Measurements from ENCODE around the gene UBE2E2.

The UBE2E2 gene

DNA sequence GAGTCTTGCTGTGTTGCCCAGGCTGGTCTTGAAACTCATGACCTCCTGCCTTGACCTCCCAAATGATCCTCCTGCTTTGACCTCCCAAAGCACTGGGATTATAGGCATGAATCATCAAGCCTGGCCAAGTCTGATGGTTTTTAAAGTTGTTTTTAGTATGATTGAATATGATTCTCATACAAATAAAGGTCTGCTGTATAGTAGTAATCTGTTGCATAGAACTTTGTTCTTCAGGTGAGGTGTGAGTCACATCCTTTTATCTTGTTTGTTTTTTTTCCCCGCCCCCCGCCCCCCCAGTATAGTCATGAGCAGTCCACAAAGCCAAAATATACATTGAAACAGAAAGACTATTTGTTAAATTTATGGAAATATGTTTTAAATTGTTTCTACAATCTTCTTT, 39.0 kb downstream of the UBE2E2 start:
- no peak for DNase-seq

DNA sequence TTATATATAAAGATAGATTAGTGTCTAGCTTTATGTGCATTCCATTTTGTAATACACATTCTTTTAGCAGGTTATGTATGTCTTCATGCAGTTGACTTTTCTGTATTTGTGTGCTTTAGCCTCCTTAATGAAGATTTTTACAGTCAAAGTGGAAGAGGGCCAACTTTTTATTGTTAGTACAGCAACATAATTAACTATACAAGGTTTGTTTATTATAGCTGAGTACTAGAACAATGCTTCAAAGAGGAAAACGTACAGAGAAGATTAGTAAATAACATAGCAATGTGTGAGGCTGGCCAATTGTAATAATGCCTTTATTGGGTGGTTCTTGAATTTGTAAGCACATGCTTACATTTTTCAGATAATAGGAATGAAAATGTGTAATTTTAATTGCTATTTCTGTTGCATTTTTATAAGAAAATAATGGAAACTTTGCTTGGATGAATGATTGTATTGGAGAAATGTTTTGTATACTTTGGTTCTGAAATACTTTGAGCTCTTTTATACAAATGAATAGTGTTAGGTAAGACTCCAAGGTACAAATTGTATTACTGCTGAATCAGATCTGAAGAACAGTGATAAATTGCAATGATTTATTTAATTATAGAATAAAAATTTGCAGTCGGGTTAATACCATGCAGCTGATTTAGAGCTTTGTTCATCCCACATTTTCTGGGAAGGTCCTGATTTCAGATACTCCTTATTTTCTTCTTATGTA, 41.4 kb downstream of the UBE2E2 start:
- DNase-seq: no peak

DNA sequence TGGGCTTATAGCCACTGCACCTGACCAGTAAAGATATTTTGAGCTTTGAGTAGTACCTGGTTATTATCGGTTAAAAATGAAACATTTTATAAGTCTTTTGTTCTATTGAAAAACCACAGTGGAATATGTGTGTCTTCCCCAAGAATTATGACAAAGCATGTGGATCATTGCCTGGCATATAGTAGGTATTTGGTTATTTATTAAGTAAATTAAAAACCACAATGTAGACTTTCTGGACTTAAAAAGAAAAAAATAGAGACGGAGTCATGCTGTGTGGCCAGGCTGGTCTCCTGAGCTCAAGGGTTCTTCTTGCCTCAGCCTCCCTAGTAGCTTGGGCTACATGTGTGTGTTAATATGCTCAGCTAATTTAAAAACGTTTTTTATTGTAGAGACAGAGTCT, 43.5 kb downstream of the UBE2E2 start:
- no peak for DNase-seq

DNA sequence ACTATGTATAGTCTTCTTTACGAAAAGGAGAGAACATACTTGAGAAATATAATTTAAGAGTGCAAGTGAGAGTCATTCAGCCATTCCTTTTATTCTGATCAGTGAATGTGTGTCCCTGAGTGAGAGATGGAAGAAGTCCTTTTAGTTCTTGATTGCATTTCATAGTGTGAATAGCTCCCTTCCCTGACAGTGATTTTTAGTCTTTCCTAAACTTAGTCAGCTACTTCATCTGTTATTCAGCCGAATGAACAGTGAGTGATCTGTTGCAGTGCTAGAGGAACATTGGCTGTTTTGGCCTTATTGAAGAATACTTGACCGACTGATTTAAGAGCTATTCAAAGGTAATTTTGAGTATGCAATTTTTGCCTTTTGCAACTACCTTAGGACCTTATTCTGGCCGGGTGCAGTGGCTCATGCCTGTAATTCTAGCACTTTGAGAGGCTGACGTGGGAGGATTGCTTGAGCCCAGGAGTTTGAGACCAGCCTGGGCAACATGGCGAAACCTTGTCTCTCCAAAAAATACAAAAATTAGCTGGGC, 45.5 kb downstream of the UBE2E2 start:
- DNase-seq: no peak

DNA sequence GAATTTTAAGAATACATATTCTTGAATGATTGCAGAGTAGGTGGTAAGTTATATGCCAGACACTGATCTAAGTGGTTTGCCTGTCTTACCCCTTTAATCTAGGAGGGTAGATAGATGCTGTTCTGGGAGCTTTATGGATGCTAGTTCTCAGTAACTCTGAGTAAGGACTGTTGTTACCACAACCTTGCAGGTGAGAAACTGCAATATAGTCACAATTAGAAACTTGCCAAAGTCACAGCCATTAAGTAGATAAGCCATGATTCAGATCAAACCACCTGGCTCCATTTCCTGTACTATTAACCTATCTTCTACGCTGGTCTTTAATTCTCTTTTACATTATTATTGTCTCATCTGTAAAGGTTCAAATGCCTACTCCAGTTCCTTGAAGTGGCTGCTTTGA, 46.8 kb downstream of the UBE2E2 start:
- DNase-seq: no peak

DNA sequence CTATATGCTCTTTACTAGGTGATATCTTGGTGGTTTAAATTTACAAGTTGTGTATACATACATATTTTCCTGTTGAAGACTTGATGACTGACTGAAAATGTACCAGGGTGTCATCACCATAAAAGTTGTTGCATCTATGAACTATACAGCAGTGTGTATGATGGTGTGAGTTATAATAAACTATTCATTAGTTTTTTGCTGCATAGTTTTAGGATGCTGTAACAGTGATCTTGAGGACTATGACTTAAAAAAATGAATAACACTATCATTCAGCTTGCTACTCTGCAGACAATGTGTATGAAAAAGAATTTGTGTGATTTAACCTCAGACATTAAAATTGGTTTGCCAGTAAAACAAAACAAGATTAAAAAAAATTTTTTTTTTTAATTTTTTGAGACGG, 49.0 kb downstream of the UBE2E2 start:
- no peak for DNase-seq

DNA sequence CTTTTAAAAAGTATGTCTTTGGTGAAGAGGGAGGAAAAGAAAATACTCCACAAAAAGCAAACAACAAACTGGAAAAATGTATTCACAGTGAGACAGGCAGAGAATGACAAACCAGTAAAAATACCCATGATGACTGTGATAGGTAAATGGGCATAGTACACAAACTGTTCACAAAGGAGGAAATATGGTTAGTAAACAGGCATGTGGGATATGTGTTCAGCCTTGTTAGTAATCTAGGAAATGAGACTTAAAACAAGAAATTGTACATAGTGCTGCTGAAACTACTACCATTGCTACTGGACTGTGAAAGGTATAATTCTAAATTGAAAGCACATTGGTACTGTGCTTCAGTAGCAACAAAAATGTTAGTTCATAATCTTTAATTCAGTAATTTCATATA, 50.1 kb downstream of the UBE2E2 start:
- no peak for DNase-seq

DNA sequence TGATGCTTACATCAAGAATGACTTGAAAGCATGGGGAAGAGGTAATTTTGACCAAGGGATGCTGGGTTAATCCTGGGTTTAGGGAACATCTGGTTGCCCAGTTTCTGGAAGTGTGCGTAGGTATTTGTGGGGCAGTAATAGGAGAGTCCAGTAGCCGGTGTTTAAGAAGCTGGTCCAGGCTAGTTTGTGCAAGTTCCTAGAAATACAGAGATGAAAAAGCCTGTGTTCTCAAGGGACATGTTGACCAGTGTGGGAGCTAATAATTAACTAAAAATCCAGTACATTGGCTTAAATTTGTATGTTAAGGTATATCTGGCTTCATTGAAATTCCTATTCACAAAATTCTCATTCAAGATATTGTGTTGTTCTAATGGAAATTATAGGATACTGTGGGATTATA, 51.2 kb downstream of the UBE2E2 start:
- no peak for DNase-seq

DNA sequence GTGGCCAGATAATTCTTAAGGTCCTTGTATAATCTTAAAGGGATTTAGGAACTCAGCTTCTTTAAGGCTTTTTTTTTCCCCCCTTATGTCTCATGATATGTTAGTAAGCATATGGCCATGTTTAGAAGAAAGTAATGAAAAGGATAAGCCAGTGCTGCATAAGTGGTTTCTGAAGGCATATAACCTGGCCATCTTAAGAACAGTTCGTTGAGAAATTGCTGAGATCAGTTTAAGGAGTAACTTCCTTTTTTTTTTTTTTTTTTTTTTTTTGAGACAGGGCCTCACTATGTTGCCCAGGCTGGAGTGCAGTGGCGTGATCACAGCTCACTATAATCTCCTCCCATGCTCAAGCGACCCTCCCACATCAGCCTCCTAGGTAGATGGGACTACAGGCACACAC, 51.7 kb downstream of the UBE2E2 start:
- DNase-seq: no peak

DNA sequence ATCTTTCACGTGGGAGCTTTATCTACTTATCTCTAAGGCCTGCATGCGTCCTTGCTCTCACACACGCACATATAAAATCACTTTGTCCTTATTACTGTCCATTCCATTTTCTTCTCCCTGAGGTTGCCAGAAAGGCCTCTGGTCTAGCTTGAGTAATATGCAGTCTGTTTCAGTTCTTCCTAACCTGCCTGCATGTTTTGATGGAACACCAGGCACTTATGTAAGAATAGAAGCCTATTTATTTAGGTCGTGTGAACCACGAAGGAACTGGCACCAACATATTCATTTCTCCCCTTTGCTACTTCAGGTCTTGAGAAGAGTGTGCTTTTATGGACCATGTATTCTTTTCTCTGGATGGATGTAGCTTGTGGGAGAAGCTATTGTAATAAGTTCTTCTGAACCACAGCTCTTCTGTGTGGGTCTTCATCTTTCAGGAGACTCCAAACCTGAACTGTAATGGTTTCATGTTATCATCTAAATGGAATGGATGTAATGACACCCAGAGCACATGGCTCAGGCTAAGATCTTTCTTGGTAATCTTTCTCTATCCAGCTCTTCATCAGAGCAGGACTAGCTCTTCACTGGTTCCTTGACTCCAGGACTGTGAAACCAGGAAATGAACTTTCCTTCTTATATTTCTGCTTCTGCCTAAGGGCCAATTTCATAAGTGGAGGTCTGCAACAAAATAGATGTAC, 53.8 kb downstream of the UBE2E2 start:
- DNase-seq: no peak

DNA sequence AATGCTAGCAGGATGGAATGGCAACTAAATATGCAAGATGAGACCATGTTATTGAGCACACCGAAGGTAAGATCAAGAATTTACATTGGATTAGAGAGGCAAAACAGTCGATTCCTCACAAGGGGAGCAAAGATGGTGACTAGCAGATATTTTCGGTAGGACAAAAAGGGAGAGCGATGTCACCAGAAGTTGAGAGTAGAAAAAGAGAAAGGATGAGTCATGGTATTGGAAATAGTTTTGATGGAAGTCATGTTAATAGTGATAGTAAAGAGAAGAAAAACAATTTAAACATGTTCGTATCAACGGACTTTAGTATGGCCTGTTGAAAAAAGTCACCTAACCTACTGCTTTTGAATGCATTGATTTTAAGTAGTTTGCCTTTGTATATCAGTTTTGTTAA, 55.0 kb downstream of the UBE2E2 start:
- DNase-seq: no peak

DNA sequence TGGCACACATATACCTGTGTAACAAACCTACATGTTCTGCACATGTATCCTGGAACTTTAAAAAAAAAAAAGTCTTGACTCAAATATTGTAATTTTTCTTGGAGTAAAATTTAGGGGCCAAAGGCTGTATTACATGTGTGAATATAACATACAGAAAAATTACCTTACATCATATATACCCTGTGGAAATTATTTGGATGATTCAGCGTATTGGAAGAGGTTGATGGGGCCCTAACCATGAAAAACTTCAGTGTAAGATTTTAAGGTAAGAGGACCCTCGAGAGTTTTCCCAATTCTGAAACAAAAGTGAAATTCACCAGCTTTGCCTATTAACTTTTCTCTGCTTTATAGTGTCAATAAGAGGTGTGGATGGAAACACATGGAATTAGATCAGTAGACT, 56.4 kb downstream of the UBE2E2 start:
- no peak for DNase-seq

DNA sequence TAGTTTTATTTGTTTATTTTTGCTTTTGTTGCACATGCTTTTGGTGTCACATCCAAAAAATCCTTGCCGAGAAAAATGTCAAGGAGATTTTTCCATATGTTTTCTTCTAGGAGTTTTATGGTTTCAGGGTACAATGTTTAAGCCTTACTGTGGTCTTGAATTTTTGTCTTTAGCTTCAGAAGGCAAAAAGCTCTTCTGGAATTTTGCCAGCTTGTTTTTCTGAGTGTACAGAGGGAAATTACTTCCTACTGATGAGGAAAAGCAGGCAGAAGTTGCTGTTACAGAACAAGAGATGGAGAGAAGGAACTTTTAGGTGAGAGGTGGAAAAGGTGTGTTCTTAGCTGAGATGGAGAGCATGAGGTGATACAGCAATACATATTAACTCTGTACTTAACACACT, 59.6 kb downstream of the UBE2E2 start:
- DNase-seq: no peak

DNA sequence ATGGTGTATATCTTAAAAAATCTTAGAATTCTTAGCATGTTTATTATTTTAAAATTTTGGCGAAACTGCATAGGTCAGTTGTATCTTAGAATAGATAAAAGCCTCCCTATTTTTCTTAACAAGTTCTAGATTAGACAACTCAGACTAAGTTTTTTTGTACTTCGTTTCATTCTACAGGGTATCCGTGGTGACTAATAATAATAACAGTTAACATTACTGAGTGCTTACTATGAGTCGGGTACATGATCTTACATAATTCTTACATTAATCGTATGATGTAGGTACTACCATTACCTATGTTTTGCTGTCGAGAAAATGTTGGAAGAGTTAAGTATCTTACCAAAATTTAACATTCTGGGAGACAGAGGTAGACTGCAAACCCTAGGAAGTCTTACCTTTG, 60.7 kb downstream of the UBE2E2 start:
- DNase-seq: no peak

DNA sequence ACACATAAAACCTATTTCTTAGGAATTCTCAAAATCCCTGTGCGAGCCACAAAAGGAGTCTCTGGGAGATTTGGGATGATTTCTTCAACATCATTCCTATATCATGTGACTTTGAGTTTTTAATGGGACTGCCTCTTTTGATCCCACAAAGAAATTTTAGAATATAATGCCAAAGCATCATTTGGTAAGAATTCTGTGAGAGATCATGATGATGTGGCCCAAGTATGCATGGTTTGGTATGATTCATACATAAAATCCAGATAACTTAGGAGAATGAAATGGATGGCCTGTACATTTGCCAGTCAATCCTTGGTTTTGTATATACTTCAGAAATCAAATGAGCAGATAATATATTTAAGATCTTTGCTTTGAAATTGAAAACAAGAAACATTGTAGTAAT, 61.3 kb downstream of the UBE2E2 start:
- DNase-seq: no peak

DNA sequence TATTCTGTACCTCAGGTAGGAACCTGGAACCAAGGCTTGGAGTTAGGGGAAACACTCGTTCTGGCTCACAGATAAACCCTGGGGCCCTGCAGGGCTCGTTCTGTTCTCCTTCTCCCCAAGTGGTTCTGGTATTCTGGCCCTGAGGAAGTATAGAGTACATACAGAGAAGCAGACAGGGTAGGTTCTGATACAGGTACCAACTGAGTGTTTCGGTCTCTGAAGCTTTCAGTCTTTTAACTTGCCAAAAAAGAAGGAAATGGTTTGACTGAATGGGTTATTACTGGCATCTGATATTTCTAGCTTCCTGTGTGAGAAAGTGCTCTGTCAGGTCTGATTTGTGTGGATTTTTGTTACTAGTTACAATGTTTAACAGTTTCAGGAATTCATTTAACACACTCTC, 67.3 kb downstream of the UBE2E2 start:
- DNase-seq: no peak

DNA sequence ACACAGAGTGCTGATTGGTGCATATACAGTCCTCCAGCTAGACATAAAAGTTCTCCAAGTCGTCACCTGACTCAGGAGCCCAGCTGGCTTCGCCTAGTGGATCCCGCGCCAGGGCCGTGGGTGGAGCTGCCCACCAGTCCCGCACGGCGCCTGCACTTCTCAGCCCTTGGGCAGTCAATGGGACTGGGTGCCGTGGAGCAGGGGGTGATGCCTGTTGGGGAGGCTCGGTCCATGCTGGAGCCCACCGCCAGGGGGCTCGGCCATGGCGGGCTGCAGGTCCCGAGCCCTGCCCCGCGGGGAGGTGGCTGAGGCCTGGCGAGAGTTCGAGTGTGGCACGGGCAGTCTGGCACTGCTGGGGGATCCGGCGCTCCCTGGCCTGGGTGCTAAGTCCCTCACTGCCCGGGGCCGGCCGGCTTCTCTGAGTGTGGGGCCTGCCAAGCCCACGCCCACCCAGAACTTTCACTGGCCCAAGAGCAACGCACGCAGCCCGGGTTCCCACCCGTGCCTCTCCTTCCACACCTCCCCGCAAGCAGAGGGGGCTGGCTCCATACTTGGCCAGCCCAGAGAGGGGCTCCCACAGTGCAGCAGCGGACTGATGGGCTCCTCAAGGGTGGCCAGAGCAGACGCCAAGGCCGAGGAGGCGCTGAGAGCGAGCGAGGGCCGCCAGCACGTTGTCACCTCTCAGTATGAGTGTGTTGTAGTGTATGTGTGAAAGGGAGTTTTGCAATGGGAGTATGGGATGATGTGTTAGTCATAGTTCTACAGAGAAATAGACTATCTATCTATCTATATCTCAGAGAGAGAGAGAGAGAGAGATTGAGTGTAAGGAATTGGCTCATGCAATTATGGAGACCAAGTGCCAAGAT, 69.0 kb downstream of the UBE2E2 start:
- no peak for DNase-seq

DNA sequence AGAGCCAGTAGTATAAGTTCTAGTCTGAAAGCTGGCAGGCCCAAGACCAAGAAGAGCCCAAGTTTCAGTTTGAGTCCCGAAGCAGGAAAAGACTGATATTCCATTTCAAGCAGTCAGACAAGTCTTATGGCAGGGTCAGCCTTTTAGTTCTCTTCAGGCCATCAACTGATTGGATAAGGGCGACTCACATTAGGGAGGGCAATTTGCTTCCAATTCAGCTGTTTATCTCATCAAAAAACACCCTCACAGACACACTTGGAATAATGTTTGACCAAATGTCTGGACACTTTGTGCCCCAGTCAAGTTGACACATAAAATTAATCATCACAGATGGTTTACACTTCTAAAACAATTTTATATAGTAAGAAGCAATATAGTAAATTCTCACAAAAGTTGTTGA, 69.7 kb downstream of the UBE2E2 start:
- DNase-seq: no peak

DNA sequence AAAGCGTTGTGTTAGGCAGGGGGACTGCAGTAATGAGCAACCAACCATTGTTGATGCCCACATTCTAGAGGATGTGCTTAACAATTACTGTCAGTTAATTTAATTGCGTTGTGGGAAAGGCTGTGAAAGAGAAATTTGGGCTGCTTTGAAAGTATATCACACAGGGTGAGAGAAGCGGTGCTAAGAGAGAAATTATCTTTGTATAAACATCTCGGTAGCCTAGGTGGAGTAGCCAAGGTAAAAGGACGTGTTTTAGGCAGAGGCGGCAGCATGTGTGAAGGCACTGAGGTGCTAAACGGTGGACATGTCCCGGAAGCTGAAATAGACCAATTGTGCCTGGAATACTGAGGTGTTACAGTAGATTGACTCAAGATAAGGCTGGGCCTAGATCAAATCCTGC, 71.9 kb downstream of the UBE2E2 start:
- no peak for DNase-seq

DNA sequence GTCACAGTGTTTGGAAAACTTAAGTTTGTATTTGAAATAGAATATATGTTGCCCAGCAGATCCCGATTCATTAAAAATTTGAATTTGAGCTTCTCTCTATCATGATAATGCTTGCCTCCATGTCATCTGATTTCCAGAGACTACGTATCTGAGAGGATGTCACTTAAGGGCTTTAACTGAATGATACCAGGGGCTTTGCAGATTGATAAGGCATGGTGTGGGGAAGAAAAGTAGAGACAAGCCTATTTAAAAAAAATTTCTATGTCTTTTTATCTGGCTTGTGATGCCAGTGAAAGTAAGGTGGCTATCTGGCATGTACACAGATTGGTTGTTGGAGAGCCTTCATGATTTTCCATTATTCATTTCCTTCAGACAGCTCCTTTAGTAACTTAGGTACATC, 72.7 kb downstream of the UBE2E2 start:
- no peak for DNase-seq

DNA sequence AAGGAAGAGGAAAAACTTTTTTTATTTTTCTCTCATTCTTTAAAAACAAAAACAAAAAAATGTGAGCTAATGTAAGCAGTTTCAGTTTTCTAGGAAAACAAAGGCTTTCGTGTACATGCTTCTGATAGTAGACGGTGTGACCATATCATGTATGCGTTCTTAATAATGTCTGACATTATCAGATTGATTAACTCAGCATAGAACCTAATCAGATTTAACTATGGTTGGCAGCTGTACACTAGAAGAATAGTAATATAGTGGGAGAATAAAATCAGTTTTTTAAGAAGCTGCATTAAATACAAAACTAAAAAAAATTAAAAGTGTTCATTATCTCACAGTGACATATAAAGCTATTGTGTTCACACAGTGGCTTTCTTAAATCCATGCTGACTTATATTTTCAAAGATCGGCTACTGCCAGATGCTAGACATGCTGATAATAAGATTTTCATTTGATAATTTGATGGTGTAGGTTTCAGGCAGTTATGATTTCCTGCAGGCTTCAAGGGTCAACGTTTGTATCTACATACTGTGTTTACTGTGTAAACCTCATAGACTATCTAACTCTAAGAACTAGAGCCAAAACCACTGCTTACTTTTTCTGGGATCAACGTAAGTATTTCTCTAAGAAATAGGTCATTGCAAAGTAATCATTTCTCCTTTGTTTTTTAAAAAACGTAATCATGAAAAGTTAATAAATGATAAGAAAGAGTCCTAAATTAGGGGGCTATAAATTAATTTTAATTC, 74.0 kb downstream of the UBE2E2 start:
- DNase-seq: no peak

DNA sequence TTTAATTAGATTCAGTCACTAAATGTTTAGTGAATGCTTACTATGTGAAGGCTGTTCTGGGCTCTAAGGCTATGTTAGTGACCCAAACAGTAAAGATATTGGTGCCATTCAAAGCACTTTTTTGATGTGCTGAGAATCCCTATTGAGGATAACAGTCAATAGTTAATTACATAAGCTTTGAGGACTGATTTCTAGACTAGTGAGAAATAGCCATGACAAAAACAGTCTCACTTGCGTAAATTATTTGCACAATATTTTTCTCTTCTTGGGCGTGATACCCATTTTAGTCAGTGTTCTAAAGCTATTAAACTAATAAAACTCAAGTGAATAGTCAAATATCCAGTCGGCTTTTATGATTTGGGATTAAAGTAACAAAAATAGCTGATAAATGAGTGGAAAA, 74.6 kb downstream of the UBE2E2 start:
- no peak for DNase-seq

DNA sequence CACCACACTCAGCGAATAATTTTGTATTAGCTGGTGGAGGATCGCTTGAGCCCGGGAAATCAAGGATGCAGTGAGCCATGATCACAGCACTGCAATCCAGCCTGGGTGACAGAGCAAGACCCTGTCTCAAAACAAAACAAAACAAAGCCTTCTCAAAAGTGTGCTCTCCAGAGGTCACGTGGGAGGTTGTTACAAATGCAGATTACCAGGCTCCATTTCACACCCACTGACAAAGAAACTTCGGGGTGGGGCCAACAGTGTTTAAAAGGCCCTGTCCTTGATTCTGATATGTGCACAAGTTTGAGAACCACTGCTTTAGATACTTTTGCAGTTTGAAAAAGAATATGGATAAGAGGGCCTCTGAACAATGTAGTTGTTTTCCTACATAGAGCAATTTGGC, 80.5 kb downstream of the UBE2E2 start:
- no peak for DNase-seq

Data from NCI-H446 (cell line).